OCI-LY7 (cell line): ENCODE results near the gene AREL1. TPM values are rescaled to one million over a fixed set of nuclear protein-coding genes. Genes with fewer than 3 reads are reported as not detected.

ENCODE experiments used
- BruUV-seq: library from RNA; stranded (reverse); fragments of 400-500 nt; replicated peaks from 2 replicates; lab custom pipeline; 2021; lab: Mats Ljungman, UMichigan
- CTCF ChIA-PET: fragments of 300-600 bp; sonication (Branson Sonifier 250); formaldehyde crosslinking; loops from one replicate; lab custom pipeline; 2022; ENCODE audit warnings: antibody characterized with exemption; ENCODE audit not compliant: unreplicated experiment; lab: Charles Lee
- POLR2A ChIA-PET: fragments of 300-600 bp; sonication (Branson Sonifier 250); formaldehyde crosslinking; loops from one replicate; lab custom pipeline; 2022; ENCODE audit warnings: antibody characterized with exemption; lab: Charles Lee
- DNase-seq: peaks from one replicate; pipeline ENCODE4 v3.0.0-alpha.2; 2015; ENCODE audit warnings: low spot score
- H2AFZ ChIP-seq: fragments of 200-600 bp; sonication (generic), shearing (Covaris generic); 2 replicates; pipeline ENCODE4 v1.6.1; 2014; ENCODE audit warnings: mild to moderate bottlenecking, antibody characterized with exemption, low read length, moderate library complexity
- H3K27ac ChIP-seq: fragments of 200-600 bp; sonication (generic); 2 replicates; pipeline ENCODE4 v1.5.1; 2014; ENCODE audit warnings: mixed run types, low read depth, mild to moderate bottlenecking, moderate library complexity, low read length, inconsistent platforms; ENCODE audit not compliant: poor library complexity, severe bottlenecking
- H3K36me3 ChIP-seq: fragments of 200-600 bp; sonication (generic); 2 replicates; pipeline ENCODE4 v1.6.1; 2014; ENCODE audit warnings: mild to moderate bottlenecking, antibody characterized with exemption, low read length, moderate library complexity, mixed read lengths; ENCODE audit not compliant: insufficient read depth
- H3K4me1 ChIP-seq: fragments of 200-600 bp; sonication (generic); 2 replicates; pipeline ENCODE4 v1.5.1; 2014; ENCODE audit warnings: mild to moderate bottlenecking, low read length; ENCODE audit not compliant: insufficient read depth, poor library complexity, severe bottlenecking
- H3K4me2 ChIP-seq: fragments of 200-600 bp; sonication (generic); 2 replicates; pipeline ENCODE4 v1.6.1; 2014; ENCODE audit warnings: mild to moderate bottlenecking, low read length
- H3K4me3 ChIP-seq: fragments of 200-600 bp; sonication (generic); 2 replicates; pipeline ENCODE4 v1.5.1; 2014; ENCODE audit warnings: mild to moderate bottlenecking, low read depth, low read length; ENCODE audit not compliant: poor library complexity, severe bottlenecking
- H3K79me2 ChIP-seq: fragments of 200-600 bp; sonication (generic); 2 replicates; pipeline ENCODE4 v1.6.1; 2016; ENCODE audit warnings: low read depth, mild to moderate bottlenecking, low read length, moderate library complexity, mixed read lengths; ENCODE audit not compliant: insufficient read depth
- H3K9me2 ChIP-seq: fragments of 200-600 bp; sonication (generic); 2 replicates; pipeline ENCODE4 v1.6.1; 2016; ENCODE audit warnings: mild to moderate bottlenecking, low read length, mixed read lengths; ENCODE audit not compliant: insufficient read depth
- H3K9me3 ChIP-seq: fragments of 200-600 bp; sonication (generic); 2 replicates; pipeline ENCODE4 v1.6.1; 2014; ENCODE audit warnings: mild to moderate bottlenecking, mixed run types, low read length, mixed read lengths
- H4K20me1 ChIP-seq: fragments of 200-600 bp; sonication (generic); 2 replicates; pipeline ENCODE4 v1.6.1; 2014; ENCODE audit warnings: mild to moderate bottlenecking, antibody characterized with exemption, low read length, moderate library complexity, mixed read lengths; ENCODE audit not compliant: insufficient read depth
- CTCF ChIP-seq: fragments of 200-600 bp; sonication (generic); conservative IDR thresholded peaks from 2 replicates; pipeline ENCODE4 v1.5.1; 2014; ENCODE audit warnings: mild to moderate bottlenecking, antibody characterized with exemption, low read length, moderate library complexity, mixed read lengths
- EZH2phosphoT487 ChIP-seq: fragments of 200-600 bp; sonication (generic); IDR thresholded peaks from 2 replicates; pipeline ENCODE4 v1.6.1; 2018; ENCODE audit warnings: low read depth, borderline replicate concordance, mild to moderate bottlenecking, mixed run types, antibody characterized with exemption, low read length, moderate library complexity, mixed read lengths
- intact Hi-C: fragments of 100-400 bp; cut with micrococcal nuclease; formaldehyde crosslinking; loops from one replicate; pipeline ENCODE4 v1.10.0; 2022; ENCODE audit not compliant: unreplicated experiment
- total RNA-seq, 2 experiments: library from RNA; depleted of rRNA in 1 of 2; stranded (reverse); fragments of >200 nt in 1 of 2; shearing (Covaris generic) in 1 of 2; gene quantifications; 2 replicates each; pipeline ENCODE4 v1.2.3, GENCODE V29; 2014 to 2022

Gene AREL1
- total RNA-seq, 2 experiments from 2014 or later: 30.5 to 37.8 TPM

GRCh38 chr14:74685921-74686678 is 26.8 kb downstream of the AREL1 start:
- Histone ChIP-seq H3K4me2 (peak overlapping the region; percentile 85), H3K4me1 (peaks cover 54% of the 10 kb centered on the region), H3K36me3 (peaks cover 80% of the 10 kb centered on the region), H4K20me1 (no peaks in the 10 kb centered on the region), H2AFZ (no peak overlapping the region; the same call in 1 of the 2 replicates), H3K9me3 (no peaks in the 10 kb centered on the region), H3K27ac (peak overlapping the region; percentile 97), H3K9me2 (no peaks in the 10 kb centered on the region), H3K79me2 (peaks cover 28% of the 10 kb centered on the region; the same call in 1 of the 2 replicates), H3K4me3 (no peak overlapping the region)
- ChIA-PET POLR2A (interaction anchor here (0.6 to 1.7 kb wide), 9 partner anchors 9 to 196 kb away, joined by 3 to 8 read pairs (median 4); partner anchors contain the start of genes ISCA2 and YLPM1), CTCF (interaction anchor here (0.9 kb wide), 1 partner anchor 77 kb away, joined by 3 read pairs; no protein-coding TSS in a partner anchor)
- no peak for TF ChIP-seq EZH2phosphoT487
- no peak for TF ChIP-seq CTCF
- intact Hi-C loops: loop anchor here (2.0 kb wide), 1 partner anchor 77 kb away; the partner anchor contains the start of gene YLPM1
- no TSS peak for BruUV-seq
- no peak for DNase-seq

- intact Hi-C loops: loop anchor here (2.0 kb wide), 1 partner anchor 78 kb away; the partner anchor contains the start of gene YLPM1
- Histone ChIP-seq H3K9me3 (no peaks in the 10 kb centered on the region), H3K4me1 (peaks cover 54% of the 10 kb centered on the region), H3K4me3 (peak overlapping the region; percentile 61), H3K36me3 (peaks cover 80% of the 10 kb centered on the region), H3K27ac (peak overlapping the region; percentile 97), H4K20me1 (no peaks in the 10 kb centered on the region), H3K9me2 (no peaks in the 10 kb centered on the region), H3K79me2 (peaks cover 28% of the 10 kb centered on the region; the same call in 1 of the 2 replicates), H3K4me2 (peak overlapping the region; percentile 85), H2AFZ (peak overlapping the region; percentile 51; the same call in 1 of the 2 replicates)
- TF ChIP-seq EZH2phosphoT487 (no peak), CTCF (no peak)
- ChIA-PET CTCF (no interaction called here), POLR2A (interaction anchor here (0.6 to 1.7 kb wide), 10 partner anchors 8 to 214 kb away, joined by 3 to 8 read pairs (median 4); partner anchors contain the start of genes ISCA2 and YLPM1)
- peak; percentile 17 for DNase-seq
- no TSS peak for BruUV-seq
Observed at GRCh38 chr14:74685056-74685455, 27.8 kb downstream of the AREL1 start.
